Measurements from ENCODE around the gene CLDN7. TPM values are rescaled to one million over a fixed set of nuclear protein-coding genes. Genes with fewer than 3 reads are reported as not detected.
"Not testable (repeated sequence)": the region's sequence is repeated elsewhere in the genome, so short reads cannot be mapped to it uniquely, and the experiment has no call there.

The CLDN7 gene
- total RNA-seq, 2 experiments from 2014 or later = 1.5 to 1.7 TPM

- peaks cover 36% of the 10 kb centered on the region for H3K36me3 Mint-ChIP-seq (ENCODE audit: low read depth)
- TF ChIP-seq, protein P1, sequence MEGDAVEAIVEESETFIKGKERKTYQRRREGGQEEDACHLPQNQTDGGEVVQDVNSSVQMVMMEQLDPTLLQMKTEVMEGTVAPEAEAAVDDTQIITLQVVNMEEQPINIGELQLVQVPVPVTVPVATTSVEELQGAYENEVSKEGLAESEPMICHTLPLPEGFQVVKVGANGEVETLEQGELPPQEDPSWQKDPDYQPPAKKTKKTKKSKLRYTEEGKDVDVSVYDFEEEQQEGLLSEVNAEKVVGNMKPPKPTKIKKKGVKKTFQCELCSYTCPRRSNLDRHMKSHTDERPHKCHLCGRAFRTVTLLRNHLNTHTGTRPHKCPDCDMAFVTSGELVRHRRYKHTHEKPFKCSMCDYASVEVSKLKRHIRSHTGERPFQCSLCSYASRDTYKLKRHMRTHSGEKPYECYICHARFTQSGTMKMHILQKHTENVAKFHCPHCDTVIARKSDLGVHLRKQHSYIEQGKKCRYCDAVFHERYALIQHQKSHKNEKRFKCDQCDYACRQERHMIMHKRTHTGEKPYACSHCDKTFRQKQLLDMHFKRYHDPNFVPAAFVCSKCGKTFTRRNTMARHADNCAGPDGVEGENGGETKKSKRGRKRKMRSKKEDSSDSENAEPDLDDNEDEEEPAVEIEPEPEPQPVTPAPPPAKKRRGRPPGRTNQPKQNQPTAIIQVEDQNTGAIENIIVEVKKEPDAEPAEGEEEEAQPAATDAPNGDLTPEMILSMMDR (IDR thresholded peaks at IDR 0.05) = no peak
- H3K27me3 Mint-ChIP-seq = no peaks in the 10 kb centered on the region
- no peak overlapping the region for H3K4me3 Mint-ChIP-seq
- H3K9me3 Mint-ChIP-seq = no peaks in the 10 kb centered on the region
- intact Hi-C loops (cut with micrococcal nuclease) = no loop called here
- peak overlapping the region; percentile 47 for H3K27ac Mint-ChIP-seq
- ATAC-seq (no peak), DNase-seq (no peak)
- ChIA-PET POLR2A (interaction anchor here (0.8 to 5.0 kb wide), 4 partner anchors 9 to 236 kb away, joined by 4 to 67 read pairs (median 4); partner anchors contain the start of genes GABARAP, PHF23 and POLR2A), CTCF (interaction anchor here (2.3 kb wide), 1 partner anchor 10 kb away, joined by 7 read pairs; the partner anchor contains the start of gene PHF23)
- H3K4me1 Mint-ChIP-seq (ENCODE audit: low read depth) = peaks cover 33% of the 10 kb centered on the region
These were observed 13.5 kb downstream of the CLDN7 start for GRCh38 chr17:7248796-7249195.

GRCh38 chr17:7246779-7247178, 15.5 kb downstream of the CLDN7 start:
- H3K27me3 Mint-ChIP-seq = no peaks in the 10 kb centered on the region
- ChIA-PET CTCF (interaction anchor here (0.6 kb wide), 1 partner anchor 50 kb away, joined by 3 read pairs; no protein-coding TSS in a partner anchor), POLR2A (no interaction called here)
- peak overlapping the region; percentile 54 for H3K27ac Mint-ChIP-seq
- no peak for DNase-seq
- H3K4me3 Mint-ChIP-seq = no peak overlapping the region
- peaks cover 35% of the 10 kb centered on the region for H3K36me3 Mint-ChIP-seq (ENCODE audit: low read depth)
- TF ChIP-seq, protein P1 (IDR thresholded peaks at IDR 0.05) = no peak
- intact Hi-C loops (cut with micrococcal nuclease) = no loop called here
- no peak for ATAC-seq
- H3K9me3 Mint-ChIP-seq = no peaks in the 10 kb centered on the region
- peaks cover 29% of the 10 kb centered on the region for H3K4me1 Mint-ChIP-seq (ENCODE audit: low read depth)

DNA sequence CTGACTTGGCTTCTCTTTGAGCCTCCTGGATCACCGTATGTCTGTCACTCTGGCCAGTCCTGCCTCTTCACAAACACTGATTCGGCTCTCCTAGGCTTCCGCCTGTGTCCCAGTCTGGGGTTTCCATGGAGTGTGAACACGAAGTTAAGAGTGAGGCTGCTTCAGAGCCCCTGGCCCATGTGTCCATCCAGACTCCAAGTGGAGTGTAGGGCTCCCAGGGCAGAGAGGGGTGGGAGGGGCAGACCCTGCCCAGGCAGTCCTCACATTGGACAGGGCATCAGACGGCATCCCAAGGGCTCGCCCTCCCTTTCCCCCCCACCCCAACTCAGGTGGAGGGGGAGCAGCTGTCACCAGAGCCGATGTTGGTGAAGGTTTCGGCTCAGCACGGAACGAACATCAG, 18.4 kb downstream of the CLDN7 start:
- ChIA-PET POLR2A (interaction anchor here (0.6 to 15.6 kb wide), 7 partner anchors 10 to 591 kb away, joined by 3 to 261 read pairs (median 6); partner anchors contain the start of genes ACADVL, DLG4 and DVL2), CTCF (interaction anchor here (1.9 kb wide), 1 partner anchor 52 kb away, joined by 8 read pairs; no protein-coding TSS in a partner anchor)
- H3K27me3 Mint-ChIP-seq; H3K9me3 Mint-ChIP-seq; intact Hi-C loops (cut with micrococcal nuclease); H3K4me3 Mint-ChIP-seq; DNase-seq; ATAC-seq; H3K27ac Mint-ChIP-seq: not testable (repeated sequence)
- H3K4me1 Mint-ChIP-seq (ENCODE audit: low read depth) = peaks cover 37% of the 10 kb centered on the region
- H3K36me3 Mint-ChIP-seq (ENCODE audit: low read depth) = peaks cover 25% of the 10 kb centered on the region

- Mint-ChIP-seq H3K27me3 (no peaks in the 10 kb centered on the region), H3K4me1 (ENCODE audit: low read depth) (peaks cover 34% of the 10 kb centered on the region), H3K27ac (peak overlapping the region; percentile 66), H3K9me3 (no peaks in the 10 kb centered on the region), H3K4me3 (peak overlapping the region; percentile 82), H3K36me3 (ENCODE audit: low read depth) (peaks cover 23% of the 10 kb centered on the region)
- TF ChIP-seq, protein P1 (IDR thresholded peaks at IDR 0.05) = no peak
- ATAC-seq = no peak
- DNase-seq = no peak
- ChIA-PET CTCF (interaction anchor here (1.9 kb wide), 1 partner anchor 53 kb away, joined by 8 read pairs; no protein-coding TSS in a partner anchor), POLR2A (interaction anchor here (1.0 to 15.6 kb wide), 9 partner anchors 6 to 107 kb away, joined by 3 to 261 read pairs (median 6); partner anchors contain the start of genes ACADVL, CTDNEP1, DLG4 and DVL2)
- intact Hi-C loops (cut with micrococcal nuclease) = no loop called here
These were observed 18.9 kb downstream of the CLDN7 start for GRCh38 chr17:7243453-7243729.

- ATAC-seq = peak; percentile 28
- ChIA-PET POLR2A (interaction anchor here (0.7 to 15.6 kb wide), 15 partner anchors 7 to 980 kb away, joined by 3 to 261 read pairs (median 3); partner anchors contain the start of genes ACADVL, CTDNEP1, DLG4 and DVL2), CTCF (interaction anchor here (1.9 to 7.2 kb wide), 2 partner anchors 23 to 53 kb away, joined by 8 to 41 read pairs; partner anchors contain the start of genes ACADVL and DLG4)
- Mint-ChIP-seq H3K27me3 (no peaks in the 10 kb centered on the region), H3K27ac (peak overlapping the region; percentile 97), H3K4me3 (peak overlapping the region; percentile 82), H3K4me1 (ENCODE audit: low read depth) (peaks cover 34% of the 10 kb centered on the region), H3K36me3 (ENCODE audit: low read depth) (peaks cover 23% of the 10 kb centered on the region), H3K9me3 (no peaks in the 10 kb centered on the region)
- TF ChIP-seq, protein P1 (IDR thresholded peaks at IDR 0.05) = no peak
- intact Hi-C loops (cut with micrococcal nuclease) = no loop called here
- peak; percentile 96 for DNase-seq
These were observed 19.4 kb downstream of the CLDN7 start for GRCh38 chr17:7242717-7243452.
